Stimulated activated CD4-positive, alpha-beta T cell treated with anti-CD3 and anti-CD28 coated beads, Interleukin-15, amount 100 ng/mL, for 24 hours (primary cell): ENCODE results near the gene THRB.

Experiments
- DNase-seq: peaks from one replicate; pipeline ENCODE4 v3.0.0-alpha.2; 2020

Gene THRB

GRCh38 chr3:24487325-24488262, 7.1 kb downstream of the THRB start:
- DNase-seq: no peak

- DNase-seq: no peak
Observed at GRCh38 chr3:24485511-24485910, 9.1 kb downstream of the THRB start.

GRCh38 chr3:24483873-24484272, 10.8 kb downstream of the THRB start:
- no peak for DNase-seq

- DNase-seq: no peak
Observed at GRCh38 chr3:24482096-24482705, 12.4 kb downstream of the THRB start.

- DNase-seq: no peak
Observed at GRCh38 chr3:24481193-24481592, 13.5 kb downstream of the THRB start.

GRCh38 chr3:24480497-24480896, 14.2 kb downstream of the THRB start:
- DNase-seq: no peak

- no peak for DNase-seq
Observed at GRCh38 chr3:24479816-24480215, 14.8 kb downstream of the THRB start.

GRCh38 chr3:24476871-24477656, 17.6 kb downstream of the THRB start:
- DNase-seq: no peak

- DNase-seq: no peak
Observed at GRCh38 chr3:24475925-24476324, 18.7 kb downstream of the THRB start.

- DNase-seq: no peak
Observed at GRCh38 chr3:24474862-24475261, 19.8 kb downstream of the THRB start.

GRCh38 chr3:24472358-24472757, 22.3 kb downstream of the THRB start:
- no peak for DNase-seq

- no peak for DNase-seq
Observed at GRCh38 chr3:24471486-24471885, 23.2 kb downstream of the THRB start.

- no peak for DNase-seq
Observed at GRCh38 chr3:24470277-24470676, 24.4 kb downstream of the THRB start.

- no peak for DNase-seq
Observed at GRCh38 chr3:24464389-24464788, 30.3 kb downstream of the THRB start.

- DNase-seq: no peak
Observed at GRCh38 chr3:24462737-24463136, 31.9 kb downstream of the THRB start.

GRCh38 chr3:24460974-24461373, 33.7 kb downstream of the THRB start:
- no peak for DNase-seq

- no peak for DNase-seq
Observed at GRCh38 chr3:24457719-24458118, 36.9 kb downstream of the THRB start.

GRCh38 chr3:24454856-24455255, 39.8 kb downstream of the THRB start:
- no peak for DNase-seq

- DNase-seq: no peak
Observed at GRCh38 chr3:24454393-24454792, 40.3 kb downstream of the THRB start.

- DNase-seq: no peak
Observed at GRCh38 chr3:24451461-24452099, 43.1 kb downstream of the THRB start.

GRCh38 chr3:24450160-24450907, 44.3 kb downstream of the THRB start:
- DNase-seq: no peak

- DNase-seq: no peak
Observed at GRCh38 chr3:24447836-24448235, 46.8 kb downstream of the THRB start.
